Measurements from ENCODE around the gene ZNF608.

- TF ChIP-seq EZH2 (IDR thresholded peaks at IDR 0.05) (no peak), POLR2AphosphoS5 (IDR thresholded peaks at IDR 0.05; ENCODE audit: borderline replicate concordance, low read depth, low read length) (no peak)
These were observed 27.1 kb downstream of the ZNF608 start for GRCh38 chr5:124719113-124719967.
